HL-60 (cell line): ENCODE measurements around the gene SENP8.

Source experiments
- DNase-seq, 2 experiments: peaks; one replicate each; pipeline ENCODE4 v3.0.0-alpha.2; 2010 to 2020; ENCODE audit warnings: low read depth in 1 of 2, low spot score in 1 of 2
- H3K27ac ChIP-seq: fragments of 250-450 bp; sonication (Bioruptor Pico); replicated peaks from 2 replicates; pipeline ENCODE4 v1.5.1; 2020; ENCODE audit warnings: mild to moderate bottlenecking, moderate library complexity
- H3K27me3 ChIP-seq: fragments of 250-450 bp; sonication (Bioruptor Pico); 2 replicates; pipeline ENCODE4 v1.5.1; 2021; ENCODE audit warnings: mild to moderate bottlenecking, moderate library complexity; ENCODE audit not compliant: insufficient read depth, poor library complexity, severe bottlenecking
- H3K4me3 ChIP-seq: replicated peaks from 2 replicates; pipeline ENCODE4 v1.5.1; 2011; ENCODE audit warnings: mild to moderate bottlenecking, control low read depth, low read length; ENCODE audit not compliant: insufficient read depth
- CTCF ChIP-seq: IDR thresholded peaks from one replicate; pipeline ENCODE4 v1.5.1; 2011; ENCODE audit warnings: low read length, control low read depth, inconsistent platforms; ENCODE audit not compliant: insufficient read depth
- GABPA ChIP-seq: IDR thresholded peaks from 2 replicates; pipeline ENCODE4 v1.6.1; 2012; ENCODE audit warnings: low read depth
- POLR2AphosphoS5 ChIP-seq: IDR thresholded peaks from 2 replicates; pipeline ENCODE4 v1.6.1; 2012; ENCODE audit warnings: low read depth
- REST ChIP-seq: IDR thresholded peaks from 2 replicates; pipeline ENCODE4 v1.6.1; 2012; ENCODE audit warnings: low read depth; ENCODE audit not compliant: insufficient replicate concordance
- SPI1 ChIP-seq: IDR thresholded peaks from 2 replicates; pipeline ENCODE4 v1.6.1; 2012; ENCODE audit warnings: low read depth, mild to moderate bottlenecking, borderline replicate concordance

SENP8 gene

GRCh38 chr15:72124218-72124617 is 6.0 kb downstream of the SENP8 start:
- no peak for DNase-seq
- H3K27me3 ChIP-seq, result no peaks in the 10 kb centered on the region
- H3K27ac ChIP-seq, result no peak overlapping the region
- no peak for TF ChIP-seq CTCF
- no peak for TF ChIP-seq POLR2AphosphoS5
- TF ChIP-seq REST, result no peak
- TF ChIP-seq SPI1, result no peak
- no peak for TF ChIP-seq GABPA
- H3K4me3 ChIP-seq, result no peak overlapping the region

- Histone ChIP-seq H3K27me3 (no peaks in the 10 kb centered on the region), H3K4me3 (no peak overlapping the region), H3K27ac (no peak overlapping the region)
- no peak for DNase-seq
- TF ChIP-seq POLR2AphosphoS5 (no peak), SPI1 (no peak), REST (no peak), GABPA (no peak), CTCF (no peak)
Measured at GRCh38 chr15:72127724-72128322, 9.6 kb downstream of the SENP8 start.

GRCh38 chr15:72128359-72128758 is 10.2 kb downstream of the SENP8 start:
- DNase-seq, result no peak
- TF ChIP-seq REST (no peak), POLR2AphosphoS5 (no peak), CTCF (no peak), SPI1 (no peak), GABPA (no peak)
- Histone ChIP-seq H3K27me3 (no peaks in the 10 kb centered on the region), H3K4me3 (no peak overlapping the region), H3K27ac (no peak overlapping the region)
